K562 (cell line): Measurements from ENCODE around the gene GHR. TPM values are rescaled to one million over a fixed set of nuclear protein-coding genes. Genes with fewer than 3 reads are reported as not detected.
A peak's percentile ranks its signal among the peaks of the same experiment; 100 is the strongest.

ENCODE experiments used
- ARID1B ChIP-seq: fragments of 450-650 bp; IDR thresholded peaks from 2 replicates; pipeline ENCODE4 v1.6.1; 2016; ENCODE audit warnings: antibody characterized with exemption, mild to moderate bottlenecking, inconsistent platforms
- ARID2 ChIP-seq: fragments of 450-650 bp; IDR thresholded peaks from 2 replicates; pipeline ENCODE4 v1.6.1; 2017; ENCODE audit warnings: antibody characterized with exemption, mild to moderate bottlenecking
- C11orf30 ChIP-seq: fragments of 450-650 bp; IDR thresholded peaks from 2 replicates; pipeline ENCODE4 v1.6.1; 2016; ENCODE audit warnings: low read depth, mild to moderate bottlenecking
- CEBPG ChIP-seq, 3 experiments: fragments of 200-800 bp in 1 of 3; sonication (Bioruptor generic) in 1 of 3; sonication (generic) in 1 of 3; formaldehyde crosslinking in 1 of 3; IDR thresholded peaks in 2 of 3; conservative IDR thresholded peaks in 1 of 3; 2 replicates each; pipeline versions ENCODE4 v1.6.1 to v1.8.0; 2016 to 2022; ENCODE audit warnings: missing compliant biosample characterization in 2 of 3, missing genetic modification characterization in 2 of 3, mild to moderate bottlenecking in 1 of 3, missing genetic modification reagents in 1 of 3
- CXXC5 ChIP-seq: fragments of 250-450 bp; sonication (Bioruptor Pico); IDR thresholded peaks from 2 replicates; pipeline ENCODE4 v1.8.0; 2022; ENCODE audit warnings: inconsistent platforms, mild to moderate bottlenecking, moderate library complexity
- DMBX1 ChIP-seq: fragments of 250-450 bp; sonication (Bioruptor Pico); IDR thresholded peaks from 2 replicates; pipeline ENCODE4 v1.8.0; 2022; ENCODE audit warnings: inconsistent platforms, mild to moderate bottlenecking, moderate library complexity, borderline replicate concordance
- E2F8 ChIP-seq: fragments of 450-650 bp; IDR thresholded peaks from 2 replicates; pipeline ENCODE4 v1.7.1; 2018; ENCODE audit warnings: mild to moderate bottlenecking, low read depth; ENCODE audit not compliant: partially characterized antibody
- EHMT2 ChIP-seq: fragments of 450-650 bp; IDR thresholded peaks from 2 replicates; pipeline ENCODE4 v1.6.1; 2018; ENCODE audit warnings: antibody characterized with exemption
- EP300 ChIP-seq: IDR thresholded peaks from 2 replicates; pipeline ENCODE4 v1.6.1; 2012; ENCODE audit warnings: low read length, improper control_type of control experiment
- KAT7 ChIP-seq: sonication (generic); formaldehyde crosslinking; IDR thresholded peaks from 2 replicates; pipeline ENCODE4 v1.8.0; 2022; ENCODE audit warnings: missing genetic modification reagents, mild to moderate bottlenecking, borderline replicate concordance
- KLF16 ChIP-seq: IDR thresholded peaks from 2 replicates; pipeline ENCODE4 v1.6.1; 2016; ENCODE audit warnings: antibody characterized with exemption
- MECOM ChIP-seq: fragments of 250-450 bp; sonication (Bioruptor Pico); IDR thresholded peaks from 2 replicates; pipeline ENCODE4 v1.8.0; 2022; ENCODE audit warnings: inconsistent platforms
- OTX1 ChIP-seq: fragments of 450-650 bp; formaldehyde crosslinking; IDR thresholded peaks from 2 replicates; pipeline ENCODE4 v1.4.0; 2022; ENCODE audit warnings: mild to moderate bottlenecking
- PRDM10 ChIP-seq: fragments of 450-650 bp; IDR thresholded peaks from 2 replicates; pipeline ENCODE4 v1.6.1; 2018; ENCODE audit not compliant: partially characterized antibody
- TEAD2 ChIP-seq: fragments of 450-650 bp; IDR thresholded peaks from 2 replicates; pipeline ENCODE4 v1.6.1; 2016; ENCODE audit warnings: missing genetic modification characterization, control low read depth, missing compliant biosample characterization
- TEAD4 ChIP-seq, 2 experiments: sonication (generic) in 1 of 2; formaldehyde crosslinking in 1 of 2; IDR thresholded peaks; 2 replicates each; pipeline versions ENCODE4 v1.6.1 to v1.8.0; 2012 to 2022; ENCODE audit warnings: borderline replicate concordance in 1 of 2, inconsistent platforms in 1 of 2, low read length in 1 of 2, mild to moderate bottlenecking in 1 of 2, missing genetic modification reagents in 1 of 2
- ZBTB26 ChIP-seq: fragments of 450-650 bp; formaldehyde crosslinking; IDR thresholded peaks from 2 replicates; pipeline ENCODE4 v1.4.0; 2022; ENCODE audit warnings: missing genetic modification characterization
- ZNF24 ChIP-seq: fragments of 450-650 bp; IDR thresholded peaks from 2 replicates; pipeline ENCODE4 v1.6.1; 2016
- ZNF740 ChIP-seq, 3 experiments: fragments of 200-800 bp in 1 of 3; sonication (Bioruptor generic) in 1 of 3; sonication (generic) in 1 of 3; formaldehyde crosslinking in 1 of 3; IDR thresholded peaks; 2 replicates each; pipeline versions ENCODE4 v1.6.1 to v1.8.0; 2016 to 2022; ENCODE audit warnings: mild to moderate bottlenecking in 2 of 3, missing compliant biosample characterization in 2 of 3, missing genetic modification characterization in 2 of 3, missing genetic modification reagents in 1 of 3
- polyA plus RNA-seq, 8 experiments: library from polyadenylated mRNA; depleted of rRNA in 4 of 8; stranded (reverse) in 5 of 8; unstranded in 3 of 8; fragments of >200 nt; fragmentation: Nextera tagmentation in 2 of 8; fragmentation: Illumina TruSeq in 1 of 8; extraction: Ambion mirVana in 2 of 8; extraction: Trizol in 1 of 8; gene quantifications; 2 replicates each; pipeline versions ENCODE4 v1.2.1 to v1.2.3, GENCODE V29; 2011 to 2014; ENCODE audit warnings: inconsistent platforms in 1 of 8, missing spikeins in 1 of 8
- total RNA-seq, 7 experiments: library from RNA; depleted of rRNA in 6 of 7; stranded (reverse); fragments of >200 nt in 6 of 7; fragmentation: Illumina TruSeq in 2 of 7; extraction: Trizol in 2 of 7; gene quantifications; 2 replicates each; pipeline versions ENCODE4 v1.2.1 to v1.2.3, GENCODE V29; 2011 to 2021; ENCODE audit warnings: low replicate concordance in 1 of 7

GHR gene
- total and polyA plus RNA-seq, 9 of the 15 experiments (the other 6 are each of a cell fraction or from before 2014, with no cell fraction given): 0.01 to 0.13 (median 0.07) TPM; not detected in 5

GRCh38 chr5:42583322-42583721 lies 160.1 kb downstream of the GHR start (continued):
- peak; percentile 29 for TF ChIP-seq PRDM10
- 0 out of 2 replicates have a peak, but pooled peaks have one; percentile 36 for TF ChIP-seq TEAD2 (tag)
- no peak for TF ChIP-seq ARID2
- peak; percentile 48; the same call in 1 of the 2 replicates for TF ChIP-seq EP300
- TF ChIP-seq TEAD4 (IDR thresholded peaks at IDR 0.05; ENCODE audit: low read length): peak; percentile 63
- no peak for TF ChIP-seq TEAD4 (CRISPR knock-in tag; IDR thresholded peaks at IDR 0.05; ENCODE audit: borderline replicate concordance)
- peak; percentile 47 for TF ChIP-seq CXXC5 (CRISPR knock-in tag)
- no peak for TF ChIP-seq KAT7
- peak; percentile 81 for TF ChIP-seq EHMT2
- TF ChIP-seq MECOM (CRISPR knock-in tag): no peak
- no peak for TF ChIP-seq ZNF740 (CRISPR knock-in tag; IDR thresholded peaks at IDR 0.05)
- TF ChIP-seq ZNF740 (tag; IDR thresholded peaks at IDR 0.05): peak in 1 of 2 experiments; percentile 47; a peak in 1 of 4 replicates
- no peak for TF ChIP-seq E2F8
- TF ChIP-seq DMBX1 (CRISPR knock-in tag): peak; percentile 32; the same call in 1 of the 2 replicates
- peak; percentile 39; the same call in 1 of the 2 replicates for TF ChIP-seq ARID1B
- peak; percentile 57 for TF ChIP-seq CEBPG (CRISPR knock-in tag; IDR thresholded peaks at IDR 0.05)
- TF ChIP-seq CEBPG (tag; conservative IDR thresholded peaks at IDR 0.05 in 1 of 2, IDR thresholded peaks at IDR 0.05 in 1 of 2): peak; percentile 82 to 97
- 0 out of 2 replicates have a peak, but pooled peaks have one; percentile 25 for TF ChIP-seq ZNF24
- TF ChIP-seq OTX1 (CRISPR knock-in tag): no peak
- TF ChIP-seq C11orf30: peak; percentile 79
- peak; percentile 96 for TF ChIP-seq KLF16
- TF ChIP-seq ZBTB26 (CRISPR knock-in tag): no peak
